Epithelial cell of esophagus (primary cell): ENCODE data around the gene USF2.

Experiments used
- DNase-seq: peaks from one replicate; pipeline ENCODE4 v3.0.0; 2010; ENCODE audit warnings: low read depth
- H3K4me3 ChIP-seq: 2 replicates; pipeline ENCODE4 v1.5.1; 2011; ENCODE audit warnings: mild to moderate bottlenecking, low read length, control low read depth
- TF ChIP-seq, protein P1 (sequence below): IDR thresholded peaks from 2 replicates; pipeline ENCODE4 v1.5.1; 2011; ENCODE audit warnings: low read depth, mild to moderate bottlenecking, low read length, control low read depth, inconsistent platforms; ENCODE audit not compliant: insufficient read depth; ENCODE audit errors: missing control alignments

Gene USF2

DNA sequence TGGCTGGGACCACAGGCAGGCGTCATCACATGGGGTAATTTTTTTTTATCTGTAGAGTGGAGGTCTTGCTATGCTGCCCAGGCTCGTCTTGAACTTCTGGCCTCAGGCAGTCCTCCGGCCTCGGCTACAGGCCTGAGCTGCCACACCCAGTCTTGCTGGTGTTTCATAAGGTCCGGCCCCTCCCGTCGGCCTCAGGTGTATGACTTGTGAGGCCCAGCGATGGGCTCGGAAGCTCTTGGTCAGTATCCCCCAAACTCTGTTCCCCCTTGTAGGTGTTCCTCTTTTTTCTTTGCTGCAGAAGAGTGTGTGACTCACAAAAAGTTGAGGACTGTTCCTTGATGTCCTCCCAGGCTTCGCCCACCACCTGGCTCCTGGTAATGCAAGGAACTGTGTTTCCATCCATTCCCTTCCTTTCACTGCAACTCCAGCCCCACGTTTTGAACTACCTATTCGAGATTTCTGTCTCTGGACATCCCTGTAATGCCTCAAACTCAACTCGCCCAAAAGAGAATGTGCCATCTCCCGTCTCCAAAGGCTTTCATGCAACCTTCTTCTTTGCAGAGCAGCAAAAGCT is 5.0 kb downstream of the USF2 start:
- TF ChIP-seq, protein P1, sequence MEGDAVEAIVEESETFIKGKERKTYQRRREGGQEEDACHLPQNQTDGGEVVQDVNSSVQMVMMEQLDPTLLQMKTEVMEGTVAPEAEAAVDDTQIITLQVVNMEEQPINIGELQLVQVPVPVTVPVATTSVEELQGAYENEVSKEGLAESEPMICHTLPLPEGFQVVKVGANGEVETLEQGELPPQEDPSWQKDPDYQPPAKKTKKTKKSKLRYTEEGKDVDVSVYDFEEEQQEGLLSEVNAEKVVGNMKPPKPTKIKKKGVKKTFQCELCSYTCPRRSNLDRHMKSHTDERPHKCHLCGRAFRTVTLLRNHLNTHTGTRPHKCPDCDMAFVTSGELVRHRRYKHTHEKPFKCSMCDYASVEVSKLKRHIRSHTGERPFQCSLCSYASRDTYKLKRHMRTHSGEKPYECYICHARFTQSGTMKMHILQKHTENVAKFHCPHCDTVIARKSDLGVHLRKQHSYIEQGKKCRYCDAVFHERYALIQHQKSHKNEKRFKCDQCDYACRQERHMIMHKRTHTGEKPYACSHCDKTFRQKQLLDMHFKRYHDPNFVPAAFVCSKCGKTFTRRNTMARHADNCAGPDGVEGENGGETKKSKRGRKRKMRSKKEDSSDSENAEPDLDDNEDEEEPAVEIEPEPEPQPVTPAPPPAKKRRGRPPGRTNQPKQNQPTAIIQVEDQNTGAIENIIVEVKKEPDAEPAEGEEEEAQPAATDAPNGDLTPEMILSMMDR: no peak
- no peak overlapping the region for H3K4me3 ChIP-seq
- DNase-seq: no peak

DNA sequence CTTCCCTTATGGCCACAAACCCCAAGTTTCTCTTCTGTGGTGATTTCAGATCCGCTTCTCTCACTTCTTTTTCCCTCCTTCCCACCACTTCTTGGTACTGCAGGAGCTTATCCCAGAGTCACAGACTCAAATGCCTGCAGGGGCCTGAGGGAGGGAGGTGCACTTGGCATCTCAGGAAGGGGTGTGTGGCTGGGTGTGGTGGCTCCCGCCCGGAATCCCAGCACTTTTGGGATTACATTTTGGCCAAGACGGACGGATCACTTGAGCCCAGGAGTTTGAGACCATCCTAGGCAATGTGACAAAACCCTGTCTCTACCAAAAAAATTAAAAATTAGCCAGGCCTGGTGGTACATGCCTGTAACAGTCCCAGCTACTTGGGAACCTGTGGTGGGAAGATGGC is 5.6 kb downstream of the USF2 start:
- TF ChIP-seq, protein P1: no peak
- DNase-seq: no peak
- no peak overlapping the region for H3K4me3 ChIP-seq

- DNase-seq: no peak
- H3K4me3 ChIP-seq: no peak overlapping the region
- TF ChIP-seq, protein P1: no peak
These were observed 8.0 kb downstream of the USF2 start for GRCh38 chr19:35276706-35277281.

- DNase-seq: no peak
- H3K4me3 ChIP-seq: no peak overlapping the region
- TF ChIP-seq, protein P1: no peak
These were observed 10.0 kb downstream of the USF2 start for GRCh38 chr19:35278578-35279284.

DNA sequence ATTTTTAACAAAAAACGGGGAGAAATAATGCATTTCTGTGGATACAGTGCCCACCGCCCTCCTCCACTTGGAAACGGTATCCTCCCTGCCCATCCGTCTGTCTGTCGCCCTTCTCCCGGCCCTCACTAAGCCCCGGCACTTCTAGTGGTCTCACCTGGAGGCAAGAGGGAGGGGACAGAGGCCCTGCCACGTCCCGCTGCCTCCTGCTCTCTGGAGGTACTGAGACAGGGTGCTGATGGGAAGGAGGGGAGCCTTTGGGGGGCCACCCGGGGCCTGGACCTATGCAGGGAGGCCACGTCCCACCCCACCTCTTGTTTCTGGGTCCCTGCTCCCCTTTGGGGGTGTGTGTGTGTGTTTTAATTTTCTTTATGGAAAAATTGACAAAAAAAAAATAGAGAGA is 10.6 kb downstream of the USF2 start:
- no peak for DNase-seq
- TF ChIP-seq, protein P1: no peak
- H3K4me3 ChIP-seq: no peak overlapping the region

DNA sequence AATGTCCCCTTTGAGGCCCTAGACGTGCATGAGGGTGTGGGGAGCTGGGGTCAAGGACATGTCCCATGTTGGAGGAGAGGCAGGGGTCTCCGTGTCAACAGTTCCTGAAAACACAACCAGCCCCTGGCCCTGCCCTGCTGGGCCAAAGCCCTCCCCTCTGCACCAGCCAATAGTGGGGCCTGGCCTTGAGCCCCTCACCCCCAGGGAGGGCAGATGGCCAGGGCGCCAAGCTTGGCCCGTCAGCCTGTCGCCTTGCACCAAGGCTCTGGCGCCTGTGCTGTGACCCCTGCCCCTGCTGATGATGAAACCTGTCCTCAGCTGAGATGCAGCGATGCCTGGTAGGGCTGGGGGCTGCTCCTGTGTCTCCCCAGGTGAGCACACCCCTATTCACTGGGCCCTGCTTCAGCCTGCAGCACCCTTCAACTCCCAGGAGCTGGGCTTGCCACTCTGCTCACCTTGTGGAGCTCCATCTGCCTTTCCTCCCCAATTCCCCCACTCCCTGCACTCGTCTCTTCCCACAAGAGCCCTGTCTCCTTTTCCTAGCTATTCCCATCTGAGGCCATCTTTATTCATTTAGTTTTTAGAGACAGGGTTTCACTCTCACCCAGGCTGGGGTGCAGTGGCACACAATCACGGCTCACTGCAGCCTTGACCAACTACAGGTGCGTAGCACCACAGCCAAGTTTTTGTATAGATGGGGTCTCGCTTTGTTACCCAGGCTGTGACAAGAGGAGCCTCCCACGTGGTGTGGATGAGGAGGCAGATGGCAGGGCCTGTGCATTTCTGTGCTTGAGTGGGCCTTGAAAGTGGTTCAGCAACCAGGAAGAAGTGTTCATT is 11.4 kb downstream of the USF2 start:
- TF ChIP-seq, protein P1: no peak
- H3K4me3 ChIP-seq: no peak overlapping the region
- DNase-seq: no peak
